Neural cell (in vitro differentiated cells): ENCODE data around the gene FAM229A. TPM values are rescaled to one million over a fixed set of nuclear protein-coding genes. Genes with fewer than 3 reads are reported as not detected.

Experiments
- H2AFZ ChIP-seq: fragments of 200-600, 300-800 bp; sonication (generic), shearing (Covaris generic); 2 replicates; pipeline ENCODE4 v1.6.0; 2014; ENCODE audit warnings: low read depth, mild to moderate bottlenecking, antibody characterized with exemption, low read length, moderate library complexity
- H3F3A ChIP-seq: fragments of 200-600 bp; shearing (Covaris generic); 2 replicates; pipeline ENCODE4 v1.6.1; 2016; ENCODE audit warnings: mild to moderate bottlenecking, moderate library complexity, mixed read lengths, antibody characterized with exemption, low read length; ENCODE audit not compliant: insufficient read depth, poor library complexity, severe bottlenecking
- H3K27ac ChIP-seq: fragments of 200-600, 300-800 bp; sonication (generic), shearing (Covaris generic); 2 replicates; pipeline ENCODE4 v1.5.1; 2014; ENCODE audit warnings: mild to moderate bottlenecking, low read length, moderate library complexity
- H3K27me3 ChIP-seq: fragments of 300-800, 200-600 bp; sonication (generic), shearing (Covaris generic); 2 replicates; pipeline ENCODE4 v1.6.0; 2014; ENCODE audit warnings: mild to moderate bottlenecking, low read depth, low read length, moderate library complexity; ENCODE audit not compliant: insufficient read depth
- H3K36me3 ChIP-seq: fragments of 300-800, 200-600 bp; sonication (generic), shearing (Covaris generic); 2 replicates; pipeline ENCODE4 v1.5.1; 2014; ENCODE audit warnings: mild to moderate bottlenecking, antibody characterized with exemption, low read length, moderate library complexity; ENCODE audit not compliant: insufficient read depth
- H3K4me2 ChIP-seq: fragments of 300-800, 200-600 bp; sonication (generic), shearing (Covaris generic); 2 replicates; pipeline ENCODE4 v1.6.0; 2014; ENCODE audit warnings: mild to moderate bottlenecking, low read length
- H3K4me3 ChIP-seq: fragments of 300-800, 200-600 bp; sonication (generic), shearing (Covaris generic); 2 replicates; pipeline ENCODE4 v1.5.1; 2014; ENCODE audit warnings: mild to moderate bottlenecking, low read length, moderate library complexity
- H3K79me2 ChIP-seq: fragments of 200-600 bp; shearing (Covaris generic); replicated peaks from 2 replicates; pipeline ENCODE4 v1.6.0; 2014; ENCODE audit warnings: mild to moderate bottlenecking, low read length, moderate library complexity; ENCODE audit not compliant: insufficient read depth
- H3K9ac ChIP-seq: fragments of 300-800, 200-600 bp; sonication (generic), shearing (Covaris generic); 2 replicates; pipeline ENCODE4 v1.6.1; 2016; ENCODE audit warnings: mild to moderate bottlenecking, low read length, mixed read lengths
- H3K9me2 ChIP-seq: fragments of 200-600 bp; shearing (Covaris generic); 2 replicates; pipeline ENCODE4 v1.6.1; 2016; ENCODE audit warnings: mild to moderate bottlenecking, low read length, mixed read lengths; ENCODE audit not compliant: insufficient read depth
- H3K9me3 ChIP-seq: fragments of 200-600, 300-800 bp; sonication (generic), shearing (Covaris generic); 2 replicates; pipeline ENCODE4 v1.6.1; 2016; ENCODE audit warnings: mild to moderate bottlenecking, mixed run types, low read length, moderate library complexity, mixed read lengths
- H4K20me1 ChIP-seq: fragments of 200-600 bp; shearing (Covaris generic); 2 replicates; pipeline ENCODE4 v1.6.1; 2016; ENCODE audit warnings: mild to moderate bottlenecking, mixed run types; ENCODE audit not compliant: insufficient read depth
- EP300 ChIP-seq: fragments of 450-650 bp; conservative IDR thresholded peaks from 2 replicates; pipeline ENCODE4 v1.6.1; 2014; ENCODE audit warnings: antibody characterized with exemption, mild to moderate bottlenecking, moderate library complexity; ENCODE audit not compliant: poor library complexity, severe bottlenecking
- EZH2 ChIP-seq: fragments of 200-600, 300-800 bp; shearing (Covaris generic), sonication (generic); IDR thresholded peaks from 2 replicates; pipeline ENCODE4 v1.6.1; 2014; ENCODE audit warnings: antibody characterized with exemption, low read length, borderline replicate concordance, mild to moderate bottlenecking; ENCODE audit not compliant: insufficient read depth, poor library complexity, severe bottlenecking
- MXI1 ChIP-seq: fragments of 450-650 bp; conservative IDR thresholded peaks from 2 replicates; pipeline ENCODE4 v1.6.1; 2014; ENCODE audit warnings: antibody characterized with exemption, mild to moderate bottlenecking; ENCODE audit not compliant: poor library complexity, severe bottlenecking
- POLR2AphosphoS5 ChIP-seq: IDR thresholded peaks from 2 replicates; pipeline ENCODE4 v1.6.1; 2012
- RAD21 ChIP-seq: fragments of 450-650 bp; conservative IDR thresholded peaks from 2 replicates; pipeline ENCODE4 v1.6.1; 2014; ENCODE audit warnings: antibody characterized with exemption, mild to moderate bottlenecking, moderate library complexity
- SMC3 ChIP-seq: fragments of 450-650 bp; conservative IDR thresholded peaks from 2 replicates; pipeline ENCODE4 v1.6.1; 2014; ENCODE audit warnings: antibody characterized with exemption, mild to moderate bottlenecking, moderate library complexity; ENCODE audit not compliant: poor library complexity
- TAF1 ChIP-seq: IDR thresholded peaks from 2 replicates; pipeline ENCODE4 v1.6.1; 2012; ENCODE audit warnings: low read depth
- polyA plus RNA-seq: library from polyadenylated mRNA; depleted of rRNA; stranded (reverse); fragments of >200 nt; gene quantifications from 2 replicates; pipeline ENCODE4 v1.2.3, GENCODE V29; 2014
- TF ChIP-seq, protein P1 (sequence below): IDR thresholded peaks from 2 replicates; pipeline ENCODE4 v1.6.1; 2012; ENCODE audit warnings: borderline replicate concordance
- TF ChIP-seq, protein P2 (sequence below): fragments of 450-650 bp; IDR thresholded peaks from 2 replicates; pipeline ENCODE4 v1.5.1; 2014; ENCODE audit warnings: antibody characterized with exemption, mild to moderate bottlenecking, moderate library complexity; ENCODE audit not compliant: poor library complexity, severe bottlenecking

Gene FAM229A
- polyA plus RNA-seq, 1 donor from 2014 or later: 6.1 TPM

DNA sequence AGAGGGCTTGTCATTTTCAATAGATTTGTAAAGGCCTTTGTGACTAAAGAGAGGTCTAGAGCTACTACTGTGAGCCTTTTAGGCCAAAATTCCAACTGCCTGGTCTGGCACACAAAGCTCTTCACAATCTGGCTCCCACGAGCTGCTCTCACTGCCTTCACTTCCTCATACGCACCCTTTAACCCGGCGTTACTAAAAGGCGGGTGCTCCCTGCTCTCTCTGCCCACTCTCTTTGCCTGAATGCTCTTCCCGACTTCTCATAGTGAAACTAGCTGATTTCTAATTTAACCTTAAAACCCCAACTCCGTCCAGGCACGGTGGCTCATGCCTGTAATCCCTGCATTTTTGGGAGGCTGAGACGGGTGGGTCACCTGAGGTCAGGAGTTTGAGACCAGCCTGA is 17.8 kb upstream of the FAM229A start:
- TF ChIP-seq SMC3 (no peak), EZH2 (no peak), RAD21 (no peak), MXI1 (no peak), EP300 (no peak), POLR2AphosphoS5 (no peak), TAF1 (no peak)
- TF ChIP-seq, protein P1, sequence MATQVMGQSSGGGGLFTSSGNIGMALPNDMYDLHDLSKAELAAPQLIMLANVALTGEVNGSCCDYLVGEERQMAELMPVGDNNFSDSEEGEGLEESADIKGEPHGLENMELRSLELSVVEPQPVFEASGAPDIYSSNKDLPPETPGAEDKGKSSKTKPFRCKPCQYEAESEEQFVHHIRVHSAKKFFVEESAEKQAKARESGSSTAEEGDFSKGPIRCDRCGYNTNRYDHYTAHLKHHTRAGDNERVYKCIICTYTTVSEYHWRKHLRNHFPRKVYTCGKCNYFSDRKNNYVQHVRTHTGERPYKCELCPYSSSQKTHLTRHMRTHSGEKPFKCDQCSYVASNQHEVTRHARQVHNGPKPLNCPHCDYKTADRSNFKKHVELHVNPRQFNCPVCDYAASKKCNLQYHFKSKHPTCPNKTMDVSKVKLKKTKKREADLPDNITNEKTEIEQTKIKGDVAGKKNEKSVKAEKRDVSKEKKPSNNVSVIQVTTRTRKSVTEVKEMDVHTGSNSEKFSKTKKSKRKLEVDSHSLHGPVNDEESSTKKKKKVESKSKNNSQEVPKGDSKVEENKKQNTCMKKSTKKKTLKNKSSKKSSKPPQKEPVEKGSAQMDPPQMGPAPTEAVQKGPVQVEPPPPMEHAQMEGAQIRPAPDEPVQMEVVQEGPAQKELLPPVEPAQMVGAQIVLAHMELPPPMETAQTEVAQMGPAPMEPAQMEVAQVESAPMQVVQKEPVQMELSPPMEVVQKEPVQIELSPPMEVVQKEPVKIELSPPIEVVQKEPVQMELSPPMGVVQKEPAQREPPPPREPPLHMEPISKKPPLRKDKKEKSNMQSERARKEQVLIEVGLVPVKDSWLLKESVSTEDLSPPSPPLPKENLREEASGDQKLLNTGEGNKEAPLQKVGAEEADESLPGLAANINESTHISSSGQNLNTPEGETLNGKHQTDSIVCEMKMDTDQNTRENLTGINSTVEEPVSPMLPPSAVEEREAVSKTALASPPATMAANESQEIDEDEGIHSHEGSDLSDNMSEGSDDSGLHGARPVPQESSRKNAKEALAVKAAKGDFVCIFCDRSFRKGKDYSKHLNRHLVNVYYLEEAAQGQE: no peak
- TF ChIP-seq, protein P2, sequence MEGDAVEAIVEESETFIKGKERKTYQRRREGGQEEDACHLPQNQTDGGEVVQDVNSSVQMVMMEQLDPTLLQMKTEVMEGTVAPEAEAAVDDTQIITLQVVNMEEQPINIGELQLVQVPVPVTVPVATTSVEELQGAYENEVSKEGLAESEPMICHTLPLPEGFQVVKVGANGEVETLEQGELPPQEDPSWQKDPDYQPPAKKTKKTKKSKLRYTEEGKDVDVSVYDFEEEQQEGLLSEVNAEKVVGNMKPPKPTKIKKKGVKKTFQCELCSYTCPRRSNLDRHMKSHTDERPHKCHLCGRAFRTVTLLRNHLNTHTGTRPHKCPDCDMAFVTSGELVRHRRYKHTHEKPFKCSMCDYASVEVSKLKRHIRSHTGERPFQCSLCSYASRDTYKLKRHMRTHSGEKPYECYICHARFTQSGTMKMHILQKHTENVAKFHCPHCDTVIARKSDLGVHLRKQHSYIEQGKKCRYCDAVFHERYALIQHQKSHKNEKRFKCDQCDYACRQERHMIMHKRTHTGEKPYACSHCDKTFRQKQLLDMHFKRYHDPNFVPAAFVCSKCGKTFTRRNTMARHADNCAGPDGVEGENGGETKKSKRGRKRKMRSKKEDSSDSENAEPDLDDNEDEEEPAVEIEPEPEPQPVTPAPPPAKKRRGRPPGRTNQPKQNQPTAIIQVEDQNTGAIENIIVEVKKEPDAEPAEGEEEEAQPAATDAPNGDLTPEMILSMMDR: no peak
- H3K9ac ChIP-seq: no peak overlapping the region
- no peak overlapping the region for H3K4me2 ChIP-seq
- H3K27me3 ChIP-seq: no peaks in the 10 kb centered on the region
- H3F3A ChIP-seq: no peaks in the 10 kb centered on the region
- no peak overlapping the region for H3K4me3 ChIP-seq
- H3K36me3 ChIP-seq: no peaks in the 10 kb centered on the region
- H3K9me2 ChIP-seq: no peaks in the 10 kb centered on the region
- no peaks in the 10 kb centered on the region for H4K20me1 ChIP-seq
- no peak overlapping the region for H3K27ac ChIP-seq
- H3K79me2 ChIP-seq: no peaks in the 10 kb centered on the region
- no peaks in the 10 kb centered on the region for H3K9me3 ChIP-seq
- H2AFZ ChIP-seq: no peak overlapping the region

DNA sequence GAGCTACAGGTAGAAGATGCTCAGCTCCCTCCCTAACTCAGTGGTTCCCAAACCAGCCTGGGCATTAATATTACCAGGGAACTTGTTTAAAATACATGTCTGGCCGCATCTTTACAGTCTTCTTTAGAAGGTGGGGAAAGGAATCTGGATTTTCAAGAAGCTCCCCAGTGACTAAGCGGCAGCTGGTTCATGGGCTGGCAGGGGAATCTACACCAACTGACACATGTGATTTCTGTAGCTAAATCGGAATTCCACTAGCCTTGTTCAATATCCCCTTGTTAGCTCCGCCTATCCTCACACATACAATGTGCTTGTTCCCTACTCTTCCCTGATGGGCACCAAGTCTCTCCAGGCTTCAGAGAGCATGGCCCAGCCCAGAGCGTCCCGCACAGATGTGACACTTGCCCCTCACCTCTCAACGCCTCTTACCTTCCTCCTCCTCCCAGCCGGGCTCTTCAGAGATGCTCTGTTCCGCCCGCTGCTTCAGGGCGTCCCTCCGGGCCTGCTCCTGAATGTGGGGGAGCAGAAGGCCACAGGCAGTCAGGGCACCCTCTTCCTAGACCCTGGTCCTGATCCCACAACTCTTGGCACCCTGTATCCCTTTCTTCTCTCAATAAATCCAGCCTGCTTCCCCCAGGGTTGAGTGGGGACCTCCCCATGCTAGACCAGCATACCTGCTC is 15.4 kb upstream of the FAM229A start:
- no peak overlapping the region for H3K4me2 ChIP-seq
- H3K9ac ChIP-seq: no peak overlapping the region
- H3K9me3 ChIP-seq: no peaks in the 10 kb centered on the region
- H3K9me2 ChIP-seq: no peaks in the 10 kb centered on the region
- H2AFZ ChIP-seq: no peak overlapping the region
- no peak overlapping the region for H3K27ac ChIP-seq
- no peaks in the 10 kb centered on the region for H3K27me3 ChIP-seq
- TF ChIP-seq TAF1 (no peak), SMC3 (no peak), EP300 (no peak), POLR2AphosphoS5 (no peak), EZH2 (no peak), MXI1 (no peak), RAD21 (no peak)
- TF ChIP-seq, protein P2: no peak
- TF ChIP-seq, protein P1: no peak
- no peak overlapping the region for H3K4me3 ChIP-seq
- no peaks in the 10 kb centered on the region for H3K79me2 ChIP-seq
- no peaks in the 10 kb centered on the region for H4K20me1 ChIP-seq
- H3F3A ChIP-seq: no peaks in the 10 kb centered on the region
- no peaks in the 10 kb centered on the region for H3K36me3 ChIP-seq
